Activated T-cell treated with anti-CD3 and anti-CD28 coated beads for 4 hours (primary cell): ENCODE results near the gene RMDN2.

ENCODE experiments used
- DNase-seq: peaks from one replicate; pipeline ENCODE4 v3.0.0-alpha.2; 2020

RMDN2 gene

GRCh38 chr2:38057651-38058410 is 132.7 kb downstream of the RMDN2 start:
- DNase-seq = no peak

GRCh38 chr2:38060236-38061018 is 135.3 kb downstream of the RMDN2 start:
- DNase-seq = no peak

- no peak for DNase-seq
These were observed 139.9 kb downstream of the RMDN2 start for GRCh38 chr2:38064801-38065501.

- no peak for DNase-seq
These were observed 140.5 kb downstream of the RMDN2 start for GRCh38 chr2:38065502-38066135.

- DNase-seq = no peak
These were observed 141.5 kb downstream of the RMDN2 start for GRCh38 chr2:38066421-38067115.
